Astrocyte of the cerebellum (primary cell): ENCODE results near the gene PCCA.
"Not testable (repeated sequence)": the region's sequence is repeated elsewhere in the genome, so short reads cannot be mapped to it uniquely, and the experiment has no call there.

Experiments used
- DNase-seq: peaks from one replicate; pipeline ENCODE4 v3.0.0-alpha.2; 2011; ENCODE audit warnings: low read depth
- H3K4me3 ChIP-seq: 2 replicates; pipeline ENCODE4 v1.5.1; 2011; ENCODE audit warnings: mild to moderate bottlenecking, low read depth, low read length, moderate library complexity
- in situ Hi-C: cut with HindIII; loops from 2 replicates; pipeline ENCODE4 v1.10.0; 2017; ENCODE audit warnings: low sequenced_read_pairs
- TF ChIP-seq, protein P1 (sequence below): IDR thresholded peaks from 2 replicates; pipeline ENCODE4 v1.5.1; 2012; ENCODE audit warnings: low read length, low read depth, moderate library complexity, mild to moderate bottlenecking; ENCODE audit errors: missing control alignments

PCCA gene

DNA sequence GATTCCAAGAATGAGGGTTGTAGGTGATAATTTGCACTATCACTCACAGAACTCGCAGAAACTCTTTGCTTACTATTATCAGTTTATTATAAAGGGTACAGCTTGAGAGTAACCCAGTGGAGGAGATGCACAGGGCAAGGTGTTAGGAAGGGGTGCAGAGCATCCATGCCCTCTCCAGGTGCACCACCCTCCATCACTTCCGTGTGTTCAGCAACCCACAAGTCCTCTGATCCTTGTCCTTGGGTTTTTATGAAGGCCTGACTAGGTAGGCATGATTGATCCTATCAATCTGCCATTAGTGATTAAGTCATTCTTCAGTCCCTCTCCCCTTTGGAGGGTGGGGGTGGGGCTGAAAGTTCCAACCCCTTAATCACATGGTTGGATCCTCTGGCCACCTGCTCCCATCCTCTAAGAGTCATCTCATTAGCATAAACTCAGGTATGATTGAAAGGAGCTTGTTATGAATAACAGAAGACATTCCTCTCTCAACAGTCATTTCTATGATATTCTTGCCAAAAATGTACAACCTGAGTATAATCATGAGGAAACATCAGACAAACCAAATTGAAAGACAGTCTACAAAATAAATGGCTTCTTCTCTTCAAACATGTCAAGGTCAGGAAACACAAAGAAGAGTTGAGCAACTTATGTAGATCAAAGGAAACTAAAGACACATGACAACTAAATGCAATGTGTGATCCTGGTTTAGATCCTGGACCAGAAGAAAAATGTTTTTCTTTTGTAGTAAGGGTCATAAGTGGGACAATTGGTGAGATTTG is 225.4 kb downstream of the PCCA start:
- in situ Hi-C loops: no loop called here
- DNase-seq: no peak

DNA sequence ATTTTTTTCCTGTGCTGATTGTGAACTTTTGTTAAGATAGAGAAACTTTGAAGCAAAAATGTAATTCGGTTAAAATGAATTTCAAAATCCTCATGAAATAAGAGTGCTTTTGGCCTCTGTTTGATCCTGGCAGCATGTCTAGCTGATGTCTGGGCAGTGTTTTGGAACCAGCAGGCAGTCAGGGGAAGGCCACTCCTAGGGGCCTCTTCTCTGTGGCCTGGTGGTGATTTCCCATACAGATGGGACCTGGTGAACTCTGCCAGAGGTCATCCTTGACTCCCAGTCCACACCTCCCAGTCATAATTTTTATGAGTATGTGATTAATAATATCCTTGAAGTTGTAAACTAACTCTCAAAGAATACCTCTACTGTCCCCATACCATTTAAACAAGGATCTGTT is 226.6 kb downstream of the PCCA start:
- TF ChIP-seq, protein P1, sequence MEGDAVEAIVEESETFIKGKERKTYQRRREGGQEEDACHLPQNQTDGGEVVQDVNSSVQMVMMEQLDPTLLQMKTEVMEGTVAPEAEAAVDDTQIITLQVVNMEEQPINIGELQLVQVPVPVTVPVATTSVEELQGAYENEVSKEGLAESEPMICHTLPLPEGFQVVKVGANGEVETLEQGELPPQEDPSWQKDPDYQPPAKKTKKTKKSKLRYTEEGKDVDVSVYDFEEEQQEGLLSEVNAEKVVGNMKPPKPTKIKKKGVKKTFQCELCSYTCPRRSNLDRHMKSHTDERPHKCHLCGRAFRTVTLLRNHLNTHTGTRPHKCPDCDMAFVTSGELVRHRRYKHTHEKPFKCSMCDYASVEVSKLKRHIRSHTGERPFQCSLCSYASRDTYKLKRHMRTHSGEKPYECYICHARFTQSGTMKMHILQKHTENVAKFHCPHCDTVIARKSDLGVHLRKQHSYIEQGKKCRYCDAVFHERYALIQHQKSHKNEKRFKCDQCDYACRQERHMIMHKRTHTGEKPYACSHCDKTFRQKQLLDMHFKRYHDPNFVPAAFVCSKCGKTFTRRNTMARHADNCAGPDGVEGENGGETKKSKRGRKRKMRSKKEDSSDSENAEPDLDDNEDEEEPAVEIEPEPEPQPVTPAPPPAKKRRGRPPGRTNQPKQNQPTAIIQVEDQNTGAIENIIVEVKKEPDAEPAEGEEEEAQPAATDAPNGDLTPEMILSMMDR: no peak
- no peak for DNase-seq
- no peak overlapping the region for H3K4me3 ChIP-seq
- in situ Hi-C loops: no loop called here

More for the DNA sequence above, 225.4 kb downstream of the PCCA start:
- TF ChIP-seq, protein P1: no peak
- no peak overlapping the region for H3K4me3 ChIP-seq

DNA sequence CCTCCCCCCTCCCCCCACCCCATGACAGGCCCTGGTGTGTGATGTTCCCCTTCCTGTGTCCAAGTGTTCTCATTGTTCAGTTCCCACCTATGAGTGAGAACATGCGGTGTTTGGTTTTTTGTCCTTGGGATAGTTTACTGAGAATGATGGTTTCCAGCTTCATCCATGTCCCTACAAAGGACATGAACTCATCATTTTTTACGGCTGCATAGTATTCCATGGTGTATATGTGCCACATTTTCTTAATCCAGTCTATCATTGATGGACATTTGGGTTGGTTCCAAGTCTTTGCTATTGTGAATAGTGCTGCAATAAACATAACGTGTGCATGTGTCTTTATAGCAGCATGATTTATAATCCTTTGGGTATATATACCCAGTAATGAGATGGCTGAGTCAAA is 229.6 kb downstream of the PCCA start:
- DNase-seq, in situ Hi-C loops: not testable (repeated sequence)

DNA sequence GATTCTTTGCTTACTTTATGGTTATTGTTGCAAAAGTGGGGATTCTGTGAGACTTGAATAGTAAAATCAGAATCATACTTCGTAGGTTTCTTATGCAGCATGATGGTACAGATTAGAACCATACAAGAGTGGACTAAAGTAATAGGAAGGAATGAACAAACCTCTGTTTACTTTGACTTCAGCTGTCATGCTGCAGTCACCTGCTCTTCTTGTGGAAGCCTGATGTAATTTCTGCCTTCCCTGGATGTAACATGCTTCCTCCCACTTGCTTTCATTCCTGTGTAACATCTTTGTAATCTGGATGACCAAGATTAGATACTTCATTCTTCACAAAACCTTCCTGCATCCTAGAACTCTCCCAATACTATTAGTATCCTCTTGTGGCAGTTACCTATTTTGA is 235.0 kb downstream of the PCCA start:
- in situ Hi-C loops: no loop called here
- H3K4me3 ChIP-seq: no peak overlapping the region
- no peak for DNase-seq
- TF ChIP-seq, protein P1: no peak

More for the DNA sequence above, 229.6 kb downstream of the PCCA start:
- not testable (repeated sequence) for H3K4me3 ChIP-seq

DNA sequence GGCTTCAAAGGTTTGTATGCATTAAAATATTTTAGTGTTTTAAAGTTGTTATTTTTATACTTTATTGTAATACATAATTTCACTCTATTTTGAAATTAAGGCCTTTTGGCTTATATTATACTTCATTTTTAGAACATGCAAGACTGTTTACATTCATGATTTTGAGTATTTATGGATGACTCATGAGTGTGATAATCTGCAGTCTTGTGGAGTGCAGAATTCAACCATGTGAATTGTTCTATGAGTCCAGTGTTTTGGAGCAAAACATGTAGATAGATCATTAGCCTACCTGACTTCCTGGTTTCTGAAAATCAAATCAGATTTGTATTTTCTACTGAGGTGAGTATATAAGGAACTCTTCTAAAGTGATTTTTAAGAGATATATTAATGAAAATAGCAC is 241.8 kb downstream of the PCCA start:
- in situ Hi-C loops: loop anchor here (5.0 kb wide), 1 partner anchor 62 kb away; no protein-coding TSS in a partner anchor
- no peak for DNase-seq
- TF ChIP-seq, protein P1: no peak
- no peak overlapping the region for H3K4me3 ChIP-seq

DNA sequence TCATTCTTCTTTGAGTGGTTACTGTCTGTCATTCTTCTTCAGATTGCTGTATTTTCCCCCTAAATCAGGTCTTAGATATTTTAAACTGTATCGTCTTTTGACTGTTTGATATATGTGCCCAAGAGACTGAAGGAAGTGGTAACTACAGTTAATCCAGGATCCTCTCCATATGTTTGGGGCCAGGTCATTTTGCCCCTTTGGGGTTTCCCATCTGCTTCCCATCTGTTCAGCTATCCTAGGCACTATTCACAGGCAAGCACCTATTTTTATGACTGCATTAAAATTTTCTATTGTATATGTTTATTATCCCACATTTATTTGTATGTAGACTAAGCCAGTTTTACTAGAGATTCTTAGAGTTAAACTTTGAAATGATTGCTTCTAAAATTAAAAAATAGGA is 244.2 kb downstream of the PCCA start:
- in situ Hi-C loops: loop anchor here (5.0 kb wide), 1 partner anchor 59 kb away; no protein-coding TSS in a partner anchor
- H3K4me3 ChIP-seq: no peak overlapping the region
- TF ChIP-seq, protein P1: no peak
- DNase-seq: no peak

DNA sequence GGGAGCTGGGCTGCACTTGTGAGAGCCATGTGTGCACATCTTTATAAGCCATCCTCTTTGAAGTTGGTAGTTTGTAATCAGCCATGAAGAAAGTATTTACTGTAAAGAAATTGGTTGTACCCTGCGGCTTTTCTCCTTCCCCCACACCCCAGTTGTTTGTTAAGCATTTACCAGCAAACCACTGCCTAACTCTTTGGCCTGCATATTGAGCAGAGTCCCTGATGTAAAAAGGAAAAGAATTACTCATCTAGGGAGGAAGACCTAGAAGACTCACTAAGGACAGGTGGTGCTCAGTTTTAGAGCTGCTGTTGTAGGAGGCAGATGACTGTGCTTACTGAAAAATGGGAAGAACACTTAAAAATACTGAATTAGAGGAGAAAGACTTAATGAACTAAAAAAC is 245.3 kb downstream of the PCCA start:
- in situ Hi-C loops: loop anchor here (5.0 kb wide), 1 partner anchor 58 kb away; no protein-coding TSS in a partner anchor
- no peak for DNase-seq
- H3K4me3 ChIP-seq: no peak overlapping the region
- TF ChIP-seq, protein P1: no peak
